ENCODE measurements around the gene VPS16.

The VPS16 gene

DNA sequence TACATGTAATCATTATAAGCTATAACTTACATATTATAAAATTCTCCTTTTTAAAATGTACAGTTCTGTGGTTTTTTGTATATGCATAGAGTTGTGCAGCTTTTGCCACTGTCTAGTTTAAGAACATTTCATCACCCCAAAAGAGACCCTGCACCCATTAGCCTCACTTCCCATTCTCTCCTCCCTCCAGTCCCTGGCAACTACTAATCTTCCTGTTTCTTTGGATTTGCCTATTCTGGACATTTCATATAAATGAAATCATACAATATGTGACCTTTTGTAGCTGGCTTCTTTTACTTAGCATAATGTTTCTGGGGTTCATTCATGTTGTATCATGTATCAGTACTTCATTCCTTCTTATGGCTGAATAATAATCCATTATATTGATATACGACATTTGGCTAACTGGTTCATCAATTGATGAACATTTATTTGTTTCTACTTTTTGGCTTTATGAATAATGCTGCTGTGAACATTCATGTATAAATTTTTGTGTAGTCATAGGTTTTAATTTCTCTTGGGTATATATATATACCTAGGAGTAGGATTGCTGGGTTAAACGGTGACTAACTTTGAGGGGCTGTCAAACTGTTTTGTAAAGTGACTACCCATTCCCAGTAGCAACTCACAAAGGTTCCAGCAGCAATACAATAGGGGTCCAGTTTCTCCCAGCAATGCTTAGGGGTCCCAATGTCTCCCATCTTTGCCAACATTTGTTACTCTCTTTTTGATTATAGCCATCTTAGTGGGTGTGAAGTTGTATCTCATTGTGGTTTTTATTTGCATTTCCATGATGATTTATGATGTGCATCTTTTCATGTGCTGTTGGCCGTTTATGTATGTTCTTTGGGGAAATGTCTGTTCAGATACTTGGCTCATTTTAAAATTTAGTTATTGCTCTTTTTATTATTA, 43.4 kb downstream of the VPS16 start:
- H3K4me1 ChIP-seq (ENCODE audit: control insufficient read depth in 1 of 2, insufficient read depth in 1 of 2, low read depth in 1 of 2, low read length in 1 of 2), result peaks cover 3 to 7% of the 10 kb centered on the region in 2 experiments
- no peaks in the 10 kb centered on the region for H3K27me3 ChIP-seq
- H3K27ac ChIP-seq, result no peak overlapping the region
- H3K9me3 ChIP-seq, result no peaks in the 10 kb centered on the region
- H3K4me3 ChIP-seq (ENCODE audit: low read depth in 1 of 2, low read length in 1 of 2), result no peak overlapping the region
- H3K36me3 ChIP-seq, result peaks cover 5% of the 10 kb centered on the region
- TF ChIP-seq, protein P1, sequence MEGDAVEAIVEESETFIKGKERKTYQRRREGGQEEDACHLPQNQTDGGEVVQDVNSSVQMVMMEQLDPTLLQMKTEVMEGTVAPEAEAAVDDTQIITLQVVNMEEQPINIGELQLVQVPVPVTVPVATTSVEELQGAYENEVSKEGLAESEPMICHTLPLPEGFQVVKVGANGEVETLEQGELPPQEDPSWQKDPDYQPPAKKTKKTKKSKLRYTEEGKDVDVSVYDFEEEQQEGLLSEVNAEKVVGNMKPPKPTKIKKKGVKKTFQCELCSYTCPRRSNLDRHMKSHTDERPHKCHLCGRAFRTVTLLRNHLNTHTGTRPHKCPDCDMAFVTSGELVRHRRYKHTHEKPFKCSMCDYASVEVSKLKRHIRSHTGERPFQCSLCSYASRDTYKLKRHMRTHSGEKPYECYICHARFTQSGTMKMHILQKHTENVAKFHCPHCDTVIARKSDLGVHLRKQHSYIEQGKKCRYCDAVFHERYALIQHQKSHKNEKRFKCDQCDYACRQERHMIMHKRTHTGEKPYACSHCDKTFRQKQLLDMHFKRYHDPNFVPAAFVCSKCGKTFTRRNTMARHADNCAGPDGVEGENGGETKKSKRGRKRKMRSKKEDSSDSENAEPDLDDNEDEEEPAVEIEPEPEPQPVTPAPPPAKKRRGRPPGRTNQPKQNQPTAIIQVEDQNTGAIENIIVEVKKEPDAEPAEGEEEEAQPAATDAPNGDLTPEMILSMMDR (IDR thresholded peaks at IDR 0.05), result no peak

- Histone ChIP-seq H3K4me1 (ENCODE audit: control insufficient read depth in 1 of 2, insufficient read depth in 1 of 2, low read depth in 1 of 2, low read length in 1 of 2) (peaks cover 3 to 7% of the 10 kb centered on the region in 2 experiments), H3K4me3 (ENCODE audit: low read depth in 1 of 2, low read length in 1 of 2) (no peak overlapping the region), H3K36me3 (no peaks in the 10 kb centered on the region), H3K27ac (no peak overlapping the region), H3K27me3 (no peaks in the 10 kb centered on the region), H3K9me3 (no peaks in the 10 kb centered on the region)
- TF ChIP-seq, protein P1 (IDR thresholded peaks at IDR 0.05), result no peak
Observed at GRCh38 chr20:2887715-2888114, 47.2 kb downstream of the VPS16 start.

- Histone ChIP-seq H3K4me3 (ENCODE audit: low read depth in 1 of 2, low read length in 1 of 2) (no peak overlapping the region), H3K4me1 (ENCODE audit: control insufficient read depth in 1 of 2, insufficient read depth in 1 of 2, low read depth in 1 of 2, low read length in 1 of 2) (peaks cover 3 to 7% of the 10 kb centered on the region in 2 experiments), H3K36me3 (no peaks in the 10 kb centered on the region), H3K27ac (no peak overlapping the region), H3K9me3 (no peaks in the 10 kb centered on the region), H3K27me3 (no peaks in the 10 kb centered on the region)
- TF ChIP-seq, protein P1 (IDR thresholded peaks at IDR 0.05), result no peak
Observed at GRCh38 chr20:2888224-2888955, 47.8 kb downstream of the VPS16 start.

DNA sequence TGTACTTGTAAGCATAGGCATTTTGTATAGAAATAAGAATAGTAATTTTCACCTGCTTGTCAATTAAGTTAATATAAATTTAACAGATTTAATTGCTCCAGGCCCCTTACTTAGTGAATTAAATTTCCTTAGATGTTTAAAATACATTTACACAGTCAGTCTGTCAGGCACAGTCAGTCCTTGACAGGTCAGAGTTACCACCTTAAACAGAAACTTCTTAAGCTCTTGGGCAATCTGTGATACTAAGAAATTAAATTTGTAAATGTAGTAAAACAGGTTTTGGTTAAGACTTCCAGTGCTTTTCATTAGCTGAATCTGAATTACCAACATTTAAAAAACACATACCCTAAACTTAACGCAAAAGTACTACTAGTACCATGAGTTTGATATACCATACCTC, 48.7 kb downstream of the VPS16 start:
- Histone ChIP-seq H3K9me3 (no peaks in the 10 kb centered on the region), H3K27ac (no peak overlapping the region), H3K36me3 (no peaks in the 10 kb centered on the region), H3K27me3 (no peaks in the 10 kb centered on the region), H3K4me3 (ENCODE audit: low read depth in 1 of 2, low read length in 1 of 2) (no peak overlapping the region), H3K4me1 (ENCODE audit: control insufficient read depth in 1 of 2, insufficient read depth in 1 of 2, low read depth in 1 of 2, low read length in 1 of 2) (peaks cover 3 to 7% of the 10 kb centered on the region in 2 experiments)
- TF ChIP-seq, protein P1 (IDR thresholded peaks at IDR 0.05), result no peak

DNA sequence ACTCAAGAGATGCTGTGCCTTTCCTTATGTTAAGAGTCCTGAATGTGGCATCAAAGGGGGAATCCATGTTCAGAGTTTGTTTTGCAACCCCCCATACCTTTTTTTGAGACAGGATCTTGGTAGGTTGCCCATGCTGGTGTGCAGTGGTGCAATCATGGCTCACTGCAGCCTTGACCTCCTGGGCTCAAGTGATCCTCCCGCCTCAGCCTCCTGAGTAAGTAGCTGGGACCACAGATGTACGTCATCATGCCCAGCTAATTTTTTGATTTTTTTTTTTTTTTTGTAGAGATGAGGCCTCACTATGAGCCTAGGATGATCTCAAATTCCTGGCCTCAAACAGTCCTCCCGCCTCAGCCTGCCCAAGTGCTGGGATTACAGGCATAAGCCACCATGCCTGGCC, 49.3 kb downstream of the VPS16 start:
- TF ChIP-seq, protein P1 (IDR thresholded peaks at IDR 0.05), result no peak
- Histone ChIP-seq H3K9me3 (no peaks in the 10 kb centered on the region), H3K4me1 (ENCODE audit: control insufficient read depth in 1 of 2, insufficient read depth in 1 of 2, low read depth in 1 of 2, low read length in 1 of 2) (peaks cover 3 to 7% of the 10 kb centered on the region in 2 experiments)

More for the DNA sequence above, 49.3 kb downstream of the VPS16 start:
- H3K4me3 ChIP-seq (ENCODE audit: low read depth in 1 of 2, low read length in 1 of 2), result no peak overlapping the region
- no peak overlapping the region for H3K27ac ChIP-seq
- no peaks in the 10 kb centered on the region for H3K27me3 ChIP-seq
- H3K36me3 ChIP-seq, result no peaks in the 10 kb centered on the region

Data from neutrophil (primary cell).